RWPE2 (cell line): ENCODE measurements around the gene CALHM3.

Source experiments
- ATAC-seq: fragments of 200-7000 bp; cut with Tn5 transposase; 3 replicates; pipeline ENCODE4 v1.9.1; 2021; ENCODE audit warnings: low read depth
- DNase-seq: peaks from one replicate; pipeline ENCODE4 v3.0.0-alpha.2; 2020; ENCODE audit warnings: low spot score
- H3K27ac ChIP-seq: fragments of 450-650 bp; 2 replicates; pipeline ENCODE4 v1.5.1; 2017; ENCODE audit warnings: mild to moderate bottlenecking; ENCODE audit not compliant: poor library complexity, severe bottlenecking
- H3K27me3 ChIP-seq: fragments of 250-450 bp; sonication (Bioruptor Pico); 2 replicates; pipeline ENCODE4 v1.5.1; 2021; ENCODE audit warnings: mild to moderate bottlenecking, moderate library complexity; ENCODE audit not compliant: insufficient read depth, poor library complexity, severe bottlenecking
- H3K36me3 ChIP-seq: fragments of 250-450 bp; sonication (Bioruptor Pico); 2 replicates; pipeline ENCODE4 v1.5.1; 2020; ENCODE audit warnings: low read depth, mild to moderate bottlenecking, moderate library complexity
- H3K4me1 ChIP-seq: fragments of 250-450 bp; sonication (Bioruptor Pico); 2 replicates; pipeline ENCODE4 v1.5.1; 2021; ENCODE audit warnings: mild to moderate bottlenecking, moderate library complexity; ENCODE audit not compliant: insufficient read depth, poor library complexity, severe bottlenecking
- H3K4me3 ChIP-seq: fragments of 250-450 bp; sonication (Bioruptor Pico); 2 replicates; pipeline ENCODE4 v1.5.1; 2021; ENCODE audit warnings: mild to moderate bottlenecking, moderate library complexity; ENCODE audit not compliant: severe bottlenecking
- H3K9me3 ChIP-seq: fragments of 250-450 bp; sonication (Bioruptor Pico); 2 replicates; pipeline ENCODE4 v1.5.1; 2021; ENCODE audit warnings: mild to moderate bottlenecking, moderate library complexity; ENCODE audit not compliant: severe bottlenecking
- TF ChIP-seq, protein P1 (sequence below): fragments of 450-650 bp; IDR thresholded peaks from one replicate; pipeline ENCODE4 v1.5.1; 2017; ENCODE audit warnings: mild to moderate bottlenecking, moderate library complexity; ENCODE audit not compliant: poor library complexity, severe bottlenecking

The CALHM3 gene

DNA sequence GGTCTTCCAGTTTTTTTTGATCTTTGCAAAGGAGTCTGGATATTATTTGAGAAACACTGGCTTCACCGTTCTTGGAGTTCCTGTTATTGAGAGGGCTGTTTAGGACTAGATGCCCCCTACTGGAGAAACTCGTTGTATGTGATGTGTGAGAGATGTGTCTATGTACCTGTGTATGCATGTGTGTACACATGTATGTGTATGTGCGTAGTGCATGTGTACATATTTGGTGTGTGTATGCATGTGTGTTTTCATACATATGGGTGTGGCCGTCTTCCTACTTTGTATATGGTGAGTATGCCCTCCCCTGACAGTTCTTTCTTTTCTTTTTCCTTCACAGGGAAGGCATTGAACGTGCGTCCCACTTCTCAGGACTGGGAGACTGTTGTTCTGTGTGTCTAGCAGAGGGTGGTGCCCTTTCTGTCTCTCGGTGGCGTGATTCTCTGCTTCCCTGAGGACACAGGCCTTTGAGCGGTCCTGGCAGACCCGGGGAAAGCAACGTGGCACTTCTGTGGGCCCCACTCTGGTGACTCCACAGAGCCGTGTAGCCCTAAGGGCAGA lies 3.0 kb upstream of the CALHM3 start:
- Histone ChIP-seq H3K27me3 (no peaks in the 10 kb centered on the region), H3K4me1 (peaks cover 3% of the 10 kb centered on the region), H3K27ac (no peak overlapping the region), H3K9me3 (no peaks in the 10 kb centered on the region), H3K36me3 (no peaks in the 10 kb centered on the region), H3K4me3 (no peak overlapping the region)
- TF ChIP-seq, protein P1, sequence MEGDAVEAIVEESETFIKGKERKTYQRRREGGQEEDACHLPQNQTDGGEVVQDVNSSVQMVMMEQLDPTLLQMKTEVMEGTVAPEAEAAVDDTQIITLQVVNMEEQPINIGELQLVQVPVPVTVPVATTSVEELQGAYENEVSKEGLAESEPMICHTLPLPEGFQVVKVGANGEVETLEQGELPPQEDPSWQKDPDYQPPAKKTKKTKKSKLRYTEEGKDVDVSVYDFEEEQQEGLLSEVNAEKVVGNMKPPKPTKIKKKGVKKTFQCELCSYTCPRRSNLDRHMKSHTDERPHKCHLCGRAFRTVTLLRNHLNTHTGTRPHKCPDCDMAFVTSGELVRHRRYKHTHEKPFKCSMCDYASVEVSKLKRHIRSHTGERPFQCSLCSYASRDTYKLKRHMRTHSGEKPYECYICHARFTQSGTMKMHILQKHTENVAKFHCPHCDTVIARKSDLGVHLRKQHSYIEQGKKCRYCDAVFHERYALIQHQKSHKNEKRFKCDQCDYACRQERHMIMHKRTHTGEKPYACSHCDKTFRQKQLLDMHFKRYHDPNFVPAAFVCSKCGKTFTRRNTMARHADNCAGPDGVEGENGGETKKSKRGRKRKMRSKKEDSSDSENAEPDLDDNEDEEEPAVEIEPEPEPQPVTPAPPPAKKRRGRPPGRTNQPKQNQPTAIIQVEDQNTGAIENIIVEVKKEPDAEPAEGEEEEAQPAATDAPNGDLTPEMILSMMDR: peak; percentile 70
- ATAC-seq (peak; percentile 64; the same call in 1 of the 3 replicates), DNase-seq (no peak)

- no peak overlapping the region for H3K4me3 ChIP-seq
- H3K9me3 ChIP-seq: no peaks in the 10 kb centered on the region
- peaks cover 3% of the 10 kb centered on the region for H3K4me1 ChIP-seq
- no peak overlapping the region for H3K27ac ChIP-seq
- no peak for ATAC-seq
- H3K27me3 ChIP-seq: no peaks in the 10 kb centered on the region
- H3K36me3 ChIP-seq: no peaks in the 10 kb centered on the region
- DNase-seq: no peak
- TF ChIP-seq, protein P1: no peak
These were observed 1.5 kb upstream of the CALHM3 start for GRCh38 chr10:103480521-103480920.

DNA sequence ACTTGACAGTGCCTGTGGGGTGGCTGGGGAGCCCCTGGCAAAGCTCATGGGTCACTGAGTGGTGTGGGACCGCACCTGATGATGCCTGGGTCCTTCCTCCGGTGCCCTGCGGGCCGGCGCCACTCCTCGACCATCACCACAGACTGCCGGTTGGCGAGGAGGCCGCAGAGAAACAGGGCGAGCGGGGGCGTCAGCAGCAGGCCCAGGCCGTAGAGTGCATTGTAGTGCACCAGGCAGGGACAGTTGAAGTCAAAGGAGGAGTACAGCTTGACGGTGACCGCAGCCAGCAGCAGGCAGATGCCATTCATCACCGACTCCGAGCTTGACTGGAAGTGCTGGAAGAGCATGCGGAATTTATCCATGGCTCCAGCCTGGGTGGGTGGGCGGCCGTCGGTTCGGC lies 369 bp downstream of the CALHM3 start:
- TF ChIP-seq, protein P1: no peak
- Histone ChIP-seq H3K4me1 (peaks cover 3% of the 10 kb centered on the region), H3K27ac (no peak overlapping the region), H3K4me3 (no peak overlapping the region), H3K36me3 (no peaks in the 10 kb centered on the region), H3K27me3 (no peaks in the 10 kb centered on the region), H3K9me3 (no peaks in the 10 kb centered on the region)
- DNase-seq (no peak), ATAC-seq (no peak)

GRCh38 chr10:103476046-103476768 lies 2.8 kb downstream of the CALHM3 start:
- Histone ChIP-seq H3K4me3 (no peak overlapping the region), H3K36me3 (no peaks in the 10 kb centered on the region), H3K9me3 (no peaks in the 10 kb centered on the region), H3K27ac (no peak overlapping the region), H3K4me1 (peaks cover 3% of the 10 kb centered on the region), H3K27me3 (no peaks in the 10 kb centered on the region)
- TF ChIP-seq, protein P1: no peak
- no peak for DNase-seq
- ATAC-seq: no peak; the same call in 2 of the 3 replicates

- H3K9me3 ChIP-seq: no peaks in the 10 kb centered on the region
- DNase-seq (no peak), ATAC-seq (no peak)
- no peak overlapping the region for H3K27ac ChIP-seq
- peaks cover 3% of the 10 kb centered on the region for H3K4me1 ChIP-seq
- TF ChIP-seq, protein P1: no peak
- H3K27me3 ChIP-seq: no peaks in the 10 kb centered on the region
- no peak overlapping the region for H3K4me3 ChIP-seq
- no peaks in the 10 kb centered on the region for H3K36me3 ChIP-seq
These were observed 3.6 kb downstream of the CALHM3 start for GRCh38 chr10:103475437-103475836.
